HG03469 (cell line): ENCODE data around the gene ZBTB1.
"Not testable (repeated sequence)": the region's sequence is repeated elsewhere in the genome, so short reads cannot be mapped to it uniquely, and the experiment has no call there.

Experiments
- ATAC-seq: cut with Tn5 transposase; IDR thresholded peaks from one replicate; pipeline ENCODE4 v1.9.1; 2021; ENCODE audit warnings: mild to moderate bottlenecking, moderate library complexity, moderate number of reproducible peaks; ENCODE audit not compliant: unreplicated experiment

Gene ZBTB1

GRCh38 chr14:64563696-64564095 is 59.1 kb downstream of the ZBTB1 start:
- ATAC-seq = no peak

GRCh38 chr14:64566651-64567122 is 62.1 kb downstream of the ZBTB1 start:
- ATAC-seq = no peak

GRCh38 chr14:64569138-64569631 is 64.6 kb downstream of the ZBTB1 start:
- ATAC-seq = no peak

GRCh38 chr14:64569646-64570045 is 65.1 kb downstream of the ZBTB1 start:
- ATAC-seq = not testable (repeated sequence)

- ATAC-seq = no peak
Observed at GRCh38 chr14:64572386-64573104, 68.0 kb downstream of the ZBTB1 start.

GRCh38 chr14:64573109-64573508 is 68.5 kb downstream of the ZBTB1 start:
- no peak for ATAC-seq
